ENCODE data around the gene FAF1. TPM values are rescaled to one million over a fixed set of nuclear protein-coding genes. Genes with fewer than 3 reads are reported as not detected.

Gene FAF1
- total RNA-seq, 4 donors from 2014 or later = 32.3 to 51.4 (median 36.1) TPM

GRCh38 chr1:50419192-50419906, 540.7 kb downstream of the FAF1 start:
- no peak for TF ChIP-seq CTCF (IDR thresholded peaks at IDR 0.05)
- ATAC-seq (ENCODE audit: low FRiP score) = no peak
- no peak for DNase-seq (ENCODE audit: low spot score)

- no peak for TF ChIP-seq CTCF (IDR thresholded peaks at IDR 0.05)
- DNase-seq (ENCODE audit: low spot score) (no peak), ATAC-seq (ENCODE audit: low FRiP score) (no peak)
These were observed 541.4 kb downstream of the FAF1 start for GRCh38 chr1:50418600-50419109.

GRCh38 chr1:50417946-50418599, 542.0 kb downstream of the FAF1 start:
- no peak for DNase-seq (ENCODE audit: low spot score)
- ATAC-seq (ENCODE audit: low FRiP score) = no peak
- TF ChIP-seq CTCF (IDR thresholded peaks at IDR 0.05) = no peak

GRCh38 chr1:50417507-50417906, 542.6 kb downstream of the FAF1 start:
- no peak for ATAC-seq (ENCODE audit: low FRiP score)
- TF ChIP-seq CTCF (IDR thresholded peaks at IDR 0.05) = no peak
- DNase-seq (ENCODE audit: low spot score) = no peak

GRCh38 chr1:50416553-50417453, 543.3 kb downstream of the FAF1 start:
- DNase-seq (ENCODE audit: low spot score) = no peak
- no peak for ATAC-seq (ENCODE audit: low FRiP score)
- no peak for TF ChIP-seq CTCF (IDR thresholded peaks at IDR 0.05)

GRCh38 chr1:50416150-50416527, 543.9 kb downstream of the FAF1 start:
- ATAC-seq (ENCODE audit: low FRiP score) = no peak
- no peak for TF ChIP-seq CTCF (IDR thresholded peaks at IDR 0.05)
- DNase-seq (ENCODE audit: low spot score) = no peak
